HG02610 (cell line): ENCODE data around the gene OPRM1.
"Not testable (repeated sequence)": the region's sequence is repeated elsewhere in the genome, so short reads cannot be mapped to it uniquely, and the experiment has no call there.

Source experiments
- ATAC-seq: cut with Tn5 transposase; IDR thresholded peaks from one replicate; pipeline ENCODE4 v1.9.1; 2021; ENCODE audit warnings: mild to moderate bottlenecking, moderate library complexity; ENCODE audit not compliant: unreplicated experiment

The OPRM1 gene

DNA sequence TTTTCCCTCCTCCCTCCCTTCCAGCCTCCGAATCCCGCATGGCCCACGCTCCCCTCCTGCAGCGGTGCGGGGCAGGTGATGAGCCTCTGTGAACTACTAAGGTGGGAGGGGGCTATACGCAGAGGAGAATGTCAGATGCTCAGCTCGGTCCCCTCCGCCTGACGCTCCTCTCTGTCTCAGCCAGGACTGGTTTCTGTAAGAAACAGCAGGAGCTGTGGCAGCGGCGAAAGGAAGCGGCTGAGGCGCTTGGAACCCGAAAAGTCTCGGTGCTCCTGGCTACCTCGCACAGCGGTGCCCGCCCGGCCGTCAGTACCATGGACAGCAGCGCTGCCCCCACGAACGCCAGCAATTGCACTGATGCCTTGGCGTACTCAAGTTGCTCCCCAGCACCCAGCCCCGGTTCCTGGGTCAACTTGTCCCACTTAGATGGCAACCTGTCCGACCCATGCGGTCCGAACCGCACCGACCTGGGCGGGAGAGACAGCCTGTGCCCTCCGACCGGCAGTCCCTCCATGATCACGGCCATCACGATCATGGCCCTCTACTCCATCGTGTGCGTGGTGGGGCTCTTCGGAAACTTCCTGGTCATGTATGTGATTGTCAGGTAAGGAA is at the start of gene OPRM1:
Gene OPRM1 (plus strand): TSS at position 10 of the 612 bp plus-strand sequence. CDS start 305 bp downstream, at position 315.
- no peak for ATAC-seq

DNA sequence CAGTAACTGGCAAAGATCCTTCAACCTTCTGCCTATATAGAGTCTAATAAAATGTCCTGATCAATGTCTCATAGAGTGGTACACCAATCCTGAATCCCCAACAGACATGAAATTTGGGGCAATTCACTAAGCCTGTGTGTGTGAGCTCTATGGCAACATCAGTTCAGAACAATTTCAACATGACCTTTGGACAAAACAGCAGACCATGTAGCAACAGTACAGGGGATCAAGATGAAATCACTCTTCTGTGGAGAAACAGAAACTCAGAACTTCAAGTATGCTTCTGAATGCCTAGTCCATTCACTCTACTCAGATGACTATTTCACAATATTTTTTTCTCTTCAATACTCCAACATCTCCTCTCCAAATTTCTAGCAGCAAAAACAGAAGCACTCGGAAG is 49.1 kb upstream of the OPRM1 start:
- ATAC-seq = no peak

DNA sequence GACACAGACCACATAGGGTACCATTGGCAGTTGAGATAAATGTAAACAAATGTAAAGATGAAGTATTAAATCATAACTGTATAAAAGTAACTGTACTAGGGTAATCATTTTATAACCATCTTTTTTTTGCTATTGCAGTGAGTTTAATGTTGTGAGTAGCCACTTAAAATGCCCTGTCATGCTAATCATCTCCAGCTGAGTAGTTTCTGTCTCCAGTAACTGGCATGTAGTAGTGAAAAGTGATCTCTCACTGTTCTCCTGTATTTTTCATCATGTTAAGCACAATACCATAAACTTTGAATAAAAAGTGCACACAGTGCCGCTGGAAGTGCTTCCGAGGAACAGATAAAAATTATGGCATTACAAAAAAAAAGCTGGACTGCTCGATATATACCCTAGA is 45.0 kb upstream of the OPRM1 start:
- no peak for ATAC-seq

DNA sequence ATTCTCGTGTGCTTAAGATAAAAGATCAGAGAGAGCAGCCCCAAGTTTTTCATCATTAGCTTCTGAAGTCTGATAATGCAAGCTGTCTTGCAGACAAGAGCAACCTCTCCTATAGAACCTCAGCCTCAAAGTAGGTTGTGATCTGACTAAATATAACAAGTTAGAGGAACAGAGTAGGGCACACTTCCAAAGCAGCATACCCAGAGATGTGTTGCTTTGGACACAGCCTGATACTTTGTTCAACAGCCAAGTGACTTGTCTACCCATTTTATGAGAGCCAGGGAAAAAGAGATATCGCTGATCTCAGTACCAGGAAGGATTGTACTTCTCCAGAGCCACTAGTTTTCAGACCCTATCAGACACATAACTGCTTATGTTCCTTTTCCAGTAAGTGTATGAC is 44.2 kb upstream of the OPRM1 start:
- no peak for ATAC-seq

DNA sequence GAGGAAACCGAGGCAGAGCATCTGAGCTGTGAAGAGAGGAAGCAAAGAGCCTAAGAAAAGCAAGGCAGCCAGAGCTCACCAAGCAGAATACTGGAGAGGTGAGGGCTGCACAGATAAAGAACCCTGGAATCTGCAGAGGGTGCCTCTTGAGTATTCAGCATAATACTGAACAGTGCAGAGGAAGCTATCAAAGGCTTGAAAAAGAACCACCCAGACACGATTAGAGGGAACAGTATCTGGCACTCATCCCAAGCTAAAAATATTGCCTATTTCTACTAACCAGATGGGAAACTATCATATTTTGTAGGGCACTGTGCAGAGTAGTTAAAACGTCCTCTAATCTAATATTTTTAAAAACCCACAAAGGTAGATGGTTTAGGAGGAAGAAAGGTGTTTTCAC is 41.8 kb upstream of the OPRM1 start:
- ATAC-seq = no peak

DNA sequence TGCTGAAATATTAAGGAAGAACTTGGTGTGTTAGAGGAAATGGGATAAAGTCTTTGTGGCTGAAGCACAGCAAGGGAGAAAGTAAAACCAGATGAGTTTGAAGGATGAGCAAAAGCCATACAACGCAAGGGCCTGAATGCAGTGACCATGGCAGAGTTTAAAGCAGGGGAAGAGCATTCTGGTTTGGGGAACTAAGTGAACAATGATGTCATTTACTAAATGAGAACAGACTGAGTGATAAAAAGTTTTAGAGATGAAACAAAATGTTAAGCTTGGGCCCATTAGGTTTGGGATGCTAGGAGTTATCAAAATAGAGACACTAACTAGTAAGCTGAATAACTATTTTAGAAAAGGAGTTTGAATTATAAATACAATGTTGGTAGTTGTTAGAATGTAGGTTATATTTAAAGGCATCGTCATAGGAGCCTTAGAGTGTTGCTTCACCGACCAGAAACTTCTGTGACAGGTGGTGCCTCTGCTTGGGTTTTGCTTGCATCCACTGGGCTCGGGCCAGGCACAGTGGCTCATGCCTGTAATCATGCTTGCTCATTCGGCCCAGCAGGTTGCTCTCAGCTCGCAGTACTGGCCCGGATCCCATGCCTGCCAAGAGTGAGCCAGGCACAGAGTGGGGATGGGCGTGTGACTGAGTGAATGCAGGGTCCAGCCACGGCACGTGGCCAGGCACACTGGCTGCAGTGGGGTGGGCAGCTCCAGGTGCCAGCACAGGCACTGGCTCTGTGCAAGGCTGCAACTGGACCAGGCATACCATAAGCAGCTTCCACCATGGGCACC is 37.4 kb upstream of the OPRM1 start:
- ATAC-seq = no peak

DNA sequence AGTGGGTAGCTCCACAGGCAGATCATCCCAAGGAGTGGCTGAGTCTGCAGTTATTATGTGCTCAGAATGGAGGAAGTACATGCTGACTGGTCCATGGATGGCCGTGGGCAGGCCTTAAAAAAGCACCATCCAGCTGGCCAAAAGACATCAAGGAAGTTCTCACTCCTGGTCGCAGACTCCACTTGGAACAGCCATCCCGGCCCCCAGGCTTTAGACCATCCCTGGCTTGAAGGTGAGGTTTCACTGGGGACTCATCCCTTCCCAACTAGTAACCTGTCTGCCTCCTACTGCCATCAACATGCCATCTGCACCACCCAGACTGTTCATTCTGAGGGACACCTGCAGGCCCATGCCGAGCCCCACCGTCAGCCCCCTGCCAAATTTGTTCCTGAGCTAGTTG is 36.1 kb upstream of the OPRM1 start:
- ATAC-seq = no peak

DNA sequence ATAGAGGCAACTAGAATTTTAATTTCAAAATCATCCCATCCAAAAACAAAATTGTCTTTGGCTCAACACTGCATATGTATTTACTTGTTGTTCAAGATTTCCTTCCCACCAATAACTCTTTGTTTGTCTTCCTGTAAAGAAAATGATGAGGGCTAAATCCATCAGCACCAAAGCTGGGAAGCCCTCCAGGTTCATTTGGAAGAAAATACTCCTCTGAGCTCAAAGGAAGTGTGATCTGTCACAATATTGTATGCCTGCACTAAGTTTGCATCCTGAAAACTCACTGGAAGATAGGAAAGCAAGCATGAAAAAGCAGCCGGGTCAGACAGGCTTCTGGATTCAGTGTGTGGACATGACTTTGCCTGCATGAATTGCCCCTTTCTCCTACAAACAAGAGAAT is 28.7 kb upstream of the OPRM1 start:
- ATAC-seq = no peak

DNA sequence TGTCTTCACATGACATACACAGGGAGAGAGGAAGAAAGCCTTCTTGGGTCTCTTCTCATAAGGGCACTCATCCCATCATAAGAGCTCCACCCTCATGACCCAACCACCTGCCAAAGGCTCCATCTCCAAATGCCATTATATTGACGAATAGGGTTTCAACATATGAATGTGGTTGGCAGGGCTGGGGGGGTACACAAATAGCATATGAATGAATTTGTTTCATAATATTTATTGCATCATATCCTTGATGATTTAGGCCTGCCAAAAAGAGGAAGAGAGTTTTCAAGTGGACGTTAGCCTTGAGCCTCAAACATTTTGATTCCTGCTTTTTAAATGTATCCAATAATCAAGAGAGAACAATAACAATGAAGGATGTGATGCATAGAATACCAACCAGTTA is 26.2 kb upstream of the OPRM1 start:
- no peak for ATAC-seq

DNA sequence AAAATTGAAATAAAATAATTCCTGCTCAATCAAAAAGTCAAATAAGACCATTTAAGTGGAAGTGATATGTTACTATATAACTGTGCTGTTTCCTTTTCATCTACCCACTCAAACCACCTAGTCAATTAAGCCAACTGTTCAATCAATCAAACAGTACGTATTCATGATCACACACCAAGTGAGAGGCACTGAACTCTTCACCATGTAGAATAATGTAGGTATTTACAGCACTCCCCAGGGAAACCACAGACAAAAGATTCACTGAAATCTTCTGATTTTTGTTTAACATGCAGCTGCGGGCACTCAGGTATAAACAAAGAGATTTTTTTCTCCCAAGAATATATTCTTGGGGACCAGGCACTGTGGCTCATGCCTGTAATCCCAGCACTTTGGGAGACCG is 21.3 kb upstream of the OPRM1 start:
- no peak for ATAC-seq

DNA sequence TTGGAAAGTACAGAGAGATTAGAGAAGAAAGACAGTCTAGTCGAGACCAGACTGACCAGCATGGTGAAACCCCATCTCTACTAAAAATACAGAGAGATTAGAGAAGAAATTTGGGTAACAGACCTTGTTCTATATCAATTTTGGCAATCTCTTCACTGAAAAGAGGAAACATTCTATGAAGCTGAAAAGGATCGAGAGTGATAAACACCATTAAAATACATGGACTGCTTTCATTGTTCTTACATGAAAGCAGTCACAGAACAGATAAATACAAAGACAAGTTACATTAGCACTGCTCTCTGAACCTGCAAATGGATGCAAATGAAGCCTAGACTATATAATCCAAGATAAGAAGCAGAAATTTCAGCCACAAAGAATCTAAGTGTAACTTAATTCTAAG is 8.4 kb upstream of the OPRM1 start:
- ATAC-seq = no peak

DNA sequence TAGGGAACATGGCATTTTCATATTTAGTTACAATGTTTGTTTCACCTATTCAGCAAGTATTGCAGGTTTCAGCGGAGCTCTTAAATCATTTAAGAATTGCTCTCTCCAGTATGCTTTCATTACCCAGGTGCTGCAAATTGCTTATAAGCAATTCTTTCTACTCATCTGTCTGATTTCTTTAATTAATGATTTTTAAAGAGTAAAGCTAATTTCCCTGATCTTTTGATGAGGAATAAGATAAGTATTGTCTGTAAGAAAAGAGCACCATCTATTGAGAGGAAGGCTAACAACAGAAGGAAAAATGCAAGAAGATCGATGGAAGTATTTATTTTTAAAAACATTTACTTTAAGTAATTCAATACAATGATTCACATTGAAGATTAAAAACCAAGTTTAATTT is 2.0 kb downstream of the OPRM1 start:
- no peak for ATAC-seq

DNA sequence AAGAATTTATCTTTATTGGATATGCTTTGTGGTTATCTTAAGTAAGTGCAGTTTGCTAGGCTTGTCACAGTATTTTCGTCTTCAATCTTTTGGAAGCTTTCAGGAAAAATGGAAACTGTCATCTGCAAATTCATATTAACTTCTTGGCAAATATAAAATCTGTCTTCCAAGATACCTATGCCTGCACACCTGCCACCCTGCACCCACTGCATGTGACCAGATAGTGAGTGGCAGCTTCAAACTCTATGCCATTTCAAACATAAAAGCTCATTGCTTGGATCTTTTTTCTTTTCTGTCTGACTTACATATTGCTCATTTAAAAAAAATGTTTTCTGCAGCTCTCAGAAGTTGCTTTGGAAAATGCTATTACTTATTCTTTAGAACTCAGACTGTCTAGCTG is 14.1 kb downstream of the OPRM1 start:
- ATAC-seq = no peak

DNA sequence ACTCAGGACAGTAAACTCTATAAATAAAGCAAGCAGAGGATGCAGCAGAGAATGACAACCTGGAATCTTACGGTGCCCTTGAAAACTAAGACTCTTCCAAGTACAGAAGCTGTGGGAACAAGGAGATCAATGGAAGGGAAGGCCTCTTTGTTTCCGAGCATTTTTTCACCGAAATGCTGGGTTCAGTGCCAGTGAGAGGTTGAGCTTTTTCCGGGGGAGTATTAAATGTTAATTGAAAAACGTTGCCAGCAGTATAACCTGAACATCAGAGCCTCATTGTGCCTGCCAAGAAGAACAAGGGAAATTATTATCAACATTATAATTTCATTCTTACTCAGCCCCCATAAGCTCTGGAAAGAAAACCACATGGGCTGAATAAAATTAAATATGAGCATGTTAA is 17.5 kb downstream of the OPRM1 start:
- no peak for ATAC-seq

DNA sequence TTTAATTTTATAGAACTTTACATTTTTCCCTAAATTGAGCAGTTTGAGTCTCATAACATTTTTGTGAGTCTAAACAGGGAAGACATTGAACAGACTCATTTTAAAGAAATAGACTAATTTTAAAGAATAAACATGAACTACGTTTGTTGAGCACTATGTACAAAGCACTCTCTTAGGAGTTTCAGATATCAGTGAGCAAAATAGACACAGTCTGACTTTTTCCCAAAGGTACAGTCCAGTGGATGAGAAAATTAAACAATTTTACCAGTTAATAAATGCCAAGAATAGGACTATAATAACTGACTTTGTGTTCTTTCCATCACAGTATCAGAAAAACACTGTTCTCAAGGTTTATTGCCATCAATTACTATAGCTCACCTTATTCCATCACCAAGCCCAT is 18.1 kb downstream of the OPRM1 start:
- ATAC-seq = no peak

DNA sequence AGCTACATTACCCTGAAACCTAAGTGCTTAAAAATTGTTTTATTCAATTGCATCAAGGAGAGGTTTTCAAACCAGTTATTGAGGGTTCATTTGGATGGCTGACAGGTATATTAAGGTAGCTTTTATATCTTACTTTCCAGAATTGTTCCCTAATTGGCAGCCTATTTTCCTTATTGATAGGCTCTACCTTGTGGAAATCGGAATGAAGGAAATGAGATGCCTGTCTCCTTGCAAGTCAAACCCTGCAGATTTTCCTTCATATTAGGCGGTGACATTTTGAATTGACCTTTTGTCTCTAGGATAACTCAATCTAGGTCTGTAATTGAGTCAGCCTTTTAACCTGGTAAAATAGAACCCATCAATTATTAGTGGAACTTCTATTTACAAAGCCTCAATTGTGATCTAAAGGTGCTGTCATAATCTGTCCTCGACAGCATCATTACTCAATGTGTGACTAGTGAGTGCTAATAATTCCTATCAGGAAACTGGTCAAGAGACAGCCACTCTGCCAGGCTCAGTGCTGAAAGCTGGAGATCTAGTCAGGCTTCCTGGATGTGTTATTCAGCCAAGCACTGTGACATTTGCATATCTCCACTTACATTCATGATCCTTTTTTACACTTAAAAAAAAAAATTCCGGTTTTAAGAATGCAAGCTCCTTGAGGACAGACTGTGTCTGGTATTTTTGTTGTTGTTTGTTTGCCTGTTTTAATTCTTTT is 20.1 kb downstream of the OPRM1 start:
- no peak for ATAC-seq

DNA sequence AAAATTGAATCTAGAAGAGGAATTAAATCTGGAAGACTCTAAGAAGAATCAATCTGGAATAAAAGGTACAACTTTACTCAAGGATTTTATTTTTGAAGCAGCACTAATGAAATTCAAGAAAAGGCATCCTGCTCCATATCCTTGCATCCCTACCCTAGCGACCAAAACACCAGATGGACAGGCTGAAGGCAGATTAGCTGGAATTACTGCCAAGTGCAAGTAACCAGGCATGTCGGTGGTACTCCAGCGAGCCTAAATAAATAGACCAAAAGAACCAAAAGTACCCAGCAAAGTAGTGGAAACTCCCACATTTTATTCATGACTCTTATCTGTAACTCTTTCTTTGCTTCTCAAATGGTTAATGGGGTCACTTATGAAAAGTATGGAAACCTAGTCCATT is 21.0 kb downstream of the OPRM1 start:
- ATAC-seq = no peak

DNA sequence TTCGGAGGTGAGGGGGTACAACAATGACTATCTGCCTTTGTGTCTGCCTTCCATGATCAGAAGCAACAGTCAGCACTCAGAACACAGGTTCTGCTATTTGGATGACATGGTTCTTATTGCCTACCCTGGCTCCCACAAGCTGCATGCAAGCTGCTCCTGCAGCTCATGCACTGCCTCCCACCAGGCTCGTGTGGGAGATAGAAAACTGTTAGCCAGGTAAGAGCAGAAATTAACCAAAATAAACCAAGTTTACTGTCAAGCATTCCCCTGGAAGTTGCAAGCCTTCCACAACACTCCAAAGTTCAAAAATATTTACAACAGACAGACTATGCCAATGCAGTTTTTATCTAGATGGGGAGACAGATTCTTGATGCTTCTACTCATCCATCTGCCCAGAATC is 31.0 kb downstream of the OPRM1 start:
- ATAC-seq = no peak

DNA sequence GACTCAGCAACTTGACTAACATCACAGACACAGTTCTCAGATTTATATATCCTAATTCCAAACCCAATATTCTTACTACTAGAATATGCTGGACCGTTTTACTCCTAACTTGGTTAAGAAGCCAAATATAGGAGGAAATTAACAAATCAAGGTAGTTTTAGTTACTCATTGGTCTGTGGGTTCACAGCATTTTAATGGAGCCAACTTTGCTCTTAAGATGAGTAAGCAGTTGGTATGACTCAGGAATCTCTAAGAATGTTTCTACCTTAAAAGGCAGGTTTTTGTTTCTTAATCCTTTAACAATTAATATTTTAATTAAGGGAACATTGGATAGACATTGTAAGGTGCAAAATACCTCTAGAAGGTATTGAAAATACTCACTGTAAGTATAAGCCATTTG is 31.6 kb downstream of the OPRM1 start:
- no peak for ATAC-seq

DNA sequence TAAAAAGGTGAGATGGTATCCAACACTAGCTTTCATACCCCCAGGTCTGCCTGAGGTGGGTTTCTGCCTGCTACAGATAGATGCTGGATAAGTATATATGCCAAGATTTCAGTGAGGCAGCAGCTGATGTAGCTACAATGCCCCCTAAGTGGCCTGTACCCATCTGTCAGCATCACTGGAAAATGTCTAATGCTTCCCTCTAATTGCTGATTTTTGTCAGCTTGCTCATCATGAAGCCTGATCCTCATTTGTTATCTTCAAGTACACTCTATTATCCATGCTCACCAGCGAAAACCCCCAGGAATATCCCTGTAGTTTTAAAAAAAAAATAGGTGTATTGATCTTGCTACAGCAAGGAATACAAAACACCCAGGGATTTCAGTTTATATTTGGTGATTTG is 32.2 kb downstream of the OPRM1 start:
- ATAC-seq = no peak

DNA sequence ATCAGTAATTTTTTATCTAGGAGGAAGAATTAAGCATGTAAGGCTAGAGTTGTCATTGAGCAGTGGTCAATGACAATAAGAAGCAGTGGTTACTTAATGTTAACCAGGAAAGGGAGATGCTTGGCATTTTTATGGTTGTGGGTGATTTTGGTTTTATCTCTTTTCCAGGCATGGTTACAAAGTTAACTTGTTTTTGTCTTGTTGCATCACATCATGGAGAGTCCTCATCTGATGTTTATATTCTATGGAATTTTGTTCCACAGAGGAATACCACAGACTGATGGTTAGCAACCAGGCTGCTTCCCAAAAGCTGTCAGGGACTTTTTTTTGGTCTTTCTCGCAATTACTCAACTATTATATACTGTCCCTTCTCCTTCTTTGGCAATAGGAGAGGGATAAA is 32.7 kb downstream of the OPRM1 start:
- ATAC-seq = no peak

DNA sequence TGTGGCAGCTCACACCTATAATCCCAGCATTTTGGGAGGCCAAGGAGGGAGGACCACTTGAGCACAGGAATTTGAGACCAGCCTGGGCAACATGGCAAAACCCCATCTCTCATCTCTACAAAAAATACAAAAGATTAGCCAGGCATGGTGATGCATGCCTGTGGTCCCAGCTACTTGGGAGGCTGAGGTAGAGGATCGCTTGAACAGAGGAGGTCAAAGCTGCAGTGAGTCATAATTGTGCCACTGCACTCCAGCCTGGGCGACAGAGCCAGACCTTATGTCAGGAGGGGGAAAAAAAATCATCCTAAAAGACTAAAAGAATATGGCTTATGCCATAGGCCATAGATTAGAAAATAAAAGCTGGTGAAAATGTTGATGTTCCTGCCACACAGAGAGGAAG is 39.6 kb downstream of the OPRM1 start:
- ATAC-seq = not testable (repeated sequence)
